Hippocampal formation (tissue), 2 donors: ENCODE measurements around the gene ASAP3.
"Not testable (repeated sequence)": the region's sequence is repeated elsewhere in the genome, so short reads cannot be mapped to it uniquely, and the experiment has no call there.

Experiments used
- DNase-seq, 2 donors: peaks; one replicate each; lab custom pipeline; 2025; lab: John Stamatoyannopoulos, UW

ASAP3 gene

DNA sequence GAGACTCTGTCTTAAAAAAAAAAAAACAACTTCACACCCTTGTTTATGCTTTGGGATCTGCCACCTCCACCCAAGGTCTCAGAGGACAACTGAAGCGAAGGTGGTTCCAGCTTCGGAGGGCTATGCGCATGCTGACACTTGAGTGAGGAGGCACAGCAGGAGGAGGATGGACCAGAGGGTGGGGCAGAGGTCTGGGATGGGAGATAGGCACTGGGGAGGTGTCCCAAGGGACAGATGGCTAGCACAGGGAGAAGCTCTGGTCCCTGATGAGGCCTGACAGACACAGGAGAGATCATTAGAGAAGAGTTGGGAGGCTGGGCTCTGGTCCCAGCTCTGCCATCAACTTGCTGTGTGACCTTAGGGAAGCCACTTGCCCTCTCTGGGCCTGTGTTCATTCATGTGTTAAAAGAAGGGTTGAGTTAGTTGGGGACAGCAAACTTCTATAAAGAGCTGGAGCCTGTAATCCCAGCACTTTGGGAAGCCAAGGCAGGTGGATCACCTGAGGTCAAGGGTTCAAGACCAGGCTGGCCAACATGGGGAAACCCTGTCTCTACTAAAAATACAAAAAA lies 30.2 kb upstream of the ASAP3 start:
- no peak for DNase-seq

DNA sequence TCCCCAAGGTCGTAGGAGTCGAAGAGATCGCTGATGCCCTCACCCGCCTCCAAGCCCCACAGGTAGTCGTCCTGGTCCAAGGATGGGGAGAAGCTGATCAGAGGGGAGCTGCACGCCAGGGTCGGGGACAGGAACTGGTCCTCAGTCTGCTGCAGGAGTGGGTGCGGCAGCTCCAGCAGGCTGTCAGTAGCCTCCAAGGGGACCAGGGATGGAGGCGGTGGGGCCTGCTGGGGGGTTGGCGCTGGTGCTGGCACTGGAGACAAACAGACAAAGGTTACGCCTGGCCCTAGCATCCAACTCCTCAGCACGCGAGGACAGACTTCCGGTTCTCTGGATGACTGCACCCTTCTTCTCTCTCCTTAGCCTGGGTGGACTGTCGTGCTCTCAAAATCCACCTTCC lies 25.9 kb upstream of the ASAP3 start:
- no peak for DNase-seq

DNA sequence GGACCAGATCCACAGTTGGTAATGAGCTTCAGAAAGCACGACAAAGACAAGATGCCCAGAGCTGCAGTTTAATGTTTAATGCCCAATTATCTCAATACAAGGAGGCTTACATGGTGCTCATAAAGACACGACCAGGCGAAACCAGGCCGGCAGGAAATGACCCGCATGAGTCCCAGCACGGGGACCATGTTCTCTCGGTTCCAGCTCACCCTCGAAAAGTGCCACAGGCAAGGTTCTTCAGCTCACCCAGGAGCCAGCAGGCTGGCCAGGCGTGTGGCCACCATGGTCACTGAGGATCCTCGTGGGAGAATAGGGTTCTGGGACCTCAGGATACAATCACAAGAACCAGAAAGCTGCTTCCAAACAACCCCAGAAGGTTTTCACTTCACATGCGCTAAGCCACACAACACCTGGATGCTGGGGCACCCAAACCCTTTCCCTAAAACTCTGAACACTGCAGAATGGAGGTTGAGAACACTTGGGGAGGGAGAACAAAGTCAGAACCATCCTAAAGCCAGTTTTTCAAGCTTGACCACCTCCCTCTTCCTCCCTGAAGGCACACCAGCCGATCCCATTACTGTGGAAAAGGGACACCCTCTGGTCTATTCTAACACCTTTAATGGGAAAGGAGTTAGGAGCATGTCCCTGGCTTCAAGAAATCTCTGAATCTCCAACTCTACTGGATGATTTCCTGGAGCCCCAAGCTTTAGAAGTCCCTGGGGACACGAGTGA lies 22.6 kb upstream of the ASAP3 start:
- DNase-seq: no peak

DNA sequence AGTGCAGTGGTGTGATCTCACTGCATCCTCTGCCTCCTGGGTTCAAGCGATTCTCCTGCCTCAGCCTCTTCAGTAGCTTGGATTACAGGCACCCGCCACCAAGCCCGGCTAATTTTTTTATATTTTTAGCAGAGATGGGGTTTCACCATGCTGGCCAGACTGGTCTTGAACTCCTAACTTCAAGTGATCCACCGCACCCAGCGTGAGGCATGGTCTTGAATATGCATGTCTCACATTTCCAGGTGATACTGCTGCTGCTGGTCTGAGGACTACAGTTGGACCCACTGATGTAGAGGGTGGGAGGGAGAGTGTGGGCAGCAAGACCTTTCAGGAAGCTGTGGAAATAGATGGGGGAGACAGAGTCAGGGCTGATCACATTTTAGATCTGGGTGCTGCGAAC lies 21.9 kb upstream of the ASAP3 start:
- DNase-seq: no peak

DNA sequence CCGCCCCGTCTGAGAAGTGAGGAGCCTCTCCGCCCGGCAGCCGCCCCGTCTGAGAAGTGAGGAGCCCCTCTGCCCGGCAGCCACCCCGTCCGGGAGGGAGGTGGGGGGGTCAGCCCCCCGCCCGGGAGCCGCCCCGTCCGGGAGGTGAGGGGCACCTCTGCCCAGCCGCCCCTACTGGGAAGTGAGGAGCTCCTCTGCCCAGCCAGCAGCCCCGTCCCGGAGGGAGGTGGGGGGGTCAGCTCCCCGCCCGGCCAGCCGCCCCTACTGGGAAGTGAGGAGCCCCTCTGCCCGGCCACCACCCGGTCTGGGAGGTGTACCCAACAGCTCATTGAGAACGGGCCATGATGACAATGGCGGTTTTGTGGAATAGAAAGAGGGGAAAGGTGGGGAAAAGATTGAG lies 20.2 kb upstream of the ASAP3 start:
- DNase-seq: not testable (repeated sequence)

DNA sequence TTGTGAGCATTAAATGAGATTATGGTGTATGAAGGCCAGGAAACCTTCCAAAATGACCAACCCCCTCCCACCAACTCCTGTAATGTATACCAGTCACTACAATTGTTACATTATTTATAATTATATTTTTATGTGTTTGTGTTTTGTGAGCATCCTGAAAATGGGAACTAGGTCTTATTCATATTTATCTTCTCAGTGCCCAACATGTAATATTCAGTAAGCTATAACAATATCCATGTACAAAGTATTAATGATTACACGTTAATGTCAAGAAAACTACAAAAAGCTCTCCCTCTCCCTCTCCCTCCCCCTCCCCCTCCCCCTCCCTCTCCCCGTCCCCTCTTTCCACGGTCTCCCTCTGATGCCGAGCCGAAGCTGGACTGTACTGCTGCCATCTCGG lies 19.0 kb upstream of the ASAP3 start:
- DNase-seq: no peak

DNA sequence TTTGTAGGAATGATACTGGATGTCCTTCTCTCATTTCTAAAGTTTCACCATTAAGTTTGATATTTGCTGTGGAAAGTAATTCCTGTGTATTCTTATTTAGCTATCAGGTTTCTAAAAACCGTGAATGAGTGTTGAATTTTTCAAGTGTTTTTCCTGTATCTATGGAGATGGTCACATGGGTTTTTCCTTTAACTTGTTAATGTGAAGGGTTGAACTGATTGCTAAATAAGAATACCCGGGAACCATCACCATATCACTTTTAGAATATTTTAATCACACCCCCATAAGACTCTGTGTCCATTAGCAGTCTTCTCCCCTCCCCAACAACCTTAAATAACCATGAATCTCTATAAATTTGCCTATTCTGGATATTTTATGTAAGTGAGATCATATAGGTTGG lies 16.5 kb upstream of the ASAP3 start:
- no peak for DNase-seq

DNA sequence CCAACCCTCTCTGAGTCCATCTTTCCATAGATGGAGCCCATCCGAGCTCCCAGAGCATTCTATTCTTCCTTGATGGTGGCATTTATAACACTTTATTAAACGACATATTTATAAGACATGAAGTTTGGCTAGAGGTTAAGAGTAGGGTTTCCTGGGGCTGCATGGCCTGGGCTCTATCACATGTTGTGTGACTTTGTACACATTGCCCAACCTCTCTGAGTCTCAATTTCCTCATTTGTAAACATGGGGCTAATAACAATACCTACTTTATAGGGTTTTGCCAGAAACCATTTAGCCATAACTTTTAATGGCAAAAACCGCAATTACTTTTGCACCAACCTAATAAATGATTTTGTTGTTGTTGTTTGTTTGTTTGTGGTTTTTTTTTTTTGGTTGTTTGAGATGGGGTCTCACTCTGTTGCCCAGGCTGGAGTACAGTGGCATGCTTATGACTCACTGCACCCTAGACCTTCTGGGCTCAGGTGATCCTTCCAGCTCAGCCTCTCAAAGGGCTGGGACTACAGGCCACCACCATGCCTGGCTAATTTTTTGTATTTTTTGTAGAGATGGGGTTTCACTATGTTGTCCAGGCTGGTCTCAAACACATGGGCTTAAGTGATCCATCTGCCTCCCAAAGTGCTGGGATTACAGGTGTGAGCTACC lies 13.9 kb upstream of the ASAP3 start:
- no peak for DNase-seq

DNA sequence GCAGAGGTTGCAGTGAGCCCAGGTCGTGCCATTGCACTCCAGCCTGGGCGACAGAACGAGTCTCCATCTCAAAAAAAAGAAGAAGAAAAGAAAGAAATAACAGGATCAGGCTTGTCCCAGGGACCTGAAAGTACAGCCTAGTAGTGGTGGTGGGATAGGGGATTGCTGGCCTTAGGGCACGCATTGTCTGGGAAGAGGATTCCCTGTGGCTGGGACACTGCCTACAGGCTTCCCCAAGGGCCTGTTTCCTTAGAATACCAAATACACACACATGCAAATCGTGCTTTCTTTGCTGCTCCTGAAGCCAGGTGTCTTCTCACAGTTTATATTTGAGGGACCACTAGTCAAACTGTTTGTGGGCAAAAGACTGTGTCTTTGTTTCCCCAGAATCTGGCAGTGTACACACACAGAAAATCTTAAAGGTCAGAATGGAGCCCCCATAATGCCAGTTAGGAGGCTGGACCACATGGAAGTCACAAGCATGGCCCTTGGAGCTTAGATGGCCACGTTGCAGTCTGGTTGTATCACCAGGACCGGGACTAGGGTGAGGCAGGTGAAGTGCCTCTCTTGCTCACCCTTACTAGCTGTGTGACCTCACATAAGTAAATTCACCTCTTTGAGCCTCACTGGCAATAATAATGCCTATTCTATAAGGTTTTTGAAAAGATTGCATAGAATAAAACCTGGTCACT lies 12.7 kb upstream of the ASAP3 start:
- no peak for DNase-seq

DNA sequence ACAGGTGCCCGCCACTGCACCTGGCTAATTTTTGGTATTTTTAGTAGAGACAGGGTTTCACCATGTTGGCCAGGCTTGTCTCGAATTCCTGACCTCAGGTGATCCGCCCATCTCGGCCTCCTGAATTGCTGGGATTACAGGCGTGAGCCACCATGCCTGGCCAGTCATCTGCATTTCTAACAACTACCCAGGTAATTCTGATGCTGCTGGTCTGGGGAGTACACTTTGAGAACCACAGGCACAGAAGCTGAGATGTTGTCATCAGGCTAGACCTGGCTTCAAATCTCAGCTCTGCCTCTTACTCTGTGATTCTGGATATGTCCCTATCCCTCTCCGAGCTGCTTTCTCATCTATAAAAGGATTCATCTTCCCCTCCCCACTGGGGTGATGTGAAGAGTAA lies 10.9 kb upstream of the ASAP3 start:
- not testable (repeated sequence) for DNase-seq

DNA sequence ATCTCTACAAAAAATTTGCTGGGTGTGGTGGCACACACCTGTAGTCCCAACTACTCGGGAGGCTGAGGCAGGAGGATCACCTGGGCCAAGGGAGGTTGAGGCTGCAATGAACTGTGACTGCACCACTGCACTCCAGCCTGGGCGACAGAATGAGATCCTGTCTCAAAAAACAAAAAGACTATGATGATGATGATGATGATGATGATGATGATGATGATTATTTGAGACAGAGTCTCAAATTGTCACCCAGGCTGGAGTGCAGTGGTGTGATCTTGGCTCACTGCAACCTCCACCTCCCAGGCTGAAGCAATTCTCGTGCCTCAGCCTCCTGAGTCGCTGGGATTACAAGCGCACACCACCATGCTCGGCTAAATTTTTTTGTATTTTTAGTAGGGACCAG lies 8.8 kb upstream of the ASAP3 start:
- DNase-seq: not testable (repeated sequence)

DNA sequence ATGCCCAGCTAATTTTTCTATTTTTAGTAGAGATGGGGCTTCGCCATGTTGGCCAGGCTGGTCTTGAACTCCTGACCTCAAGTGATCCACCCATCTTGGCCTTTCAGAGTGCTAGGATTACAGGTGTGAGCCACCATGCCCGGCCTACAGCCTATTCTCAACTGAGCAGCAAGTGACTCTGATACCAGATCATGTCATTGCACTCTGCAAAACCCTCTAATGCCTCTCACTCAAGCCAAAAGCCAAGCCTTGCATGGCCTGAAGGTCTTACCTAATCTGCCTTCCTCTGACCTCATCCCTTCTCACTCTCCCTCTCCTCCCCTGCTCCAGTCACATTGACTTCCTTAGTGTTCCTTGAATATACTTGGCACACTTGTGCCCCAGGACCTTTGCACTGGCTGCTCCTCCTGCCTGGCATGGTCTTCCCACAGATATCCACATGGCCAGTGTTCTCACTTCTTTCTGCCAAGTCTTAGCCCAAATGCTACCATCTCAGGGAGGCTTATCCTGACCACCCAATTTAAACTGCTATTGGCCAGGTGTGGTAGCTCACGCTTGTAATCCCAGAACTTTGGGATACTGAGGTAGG lies 8.2 kb upstream of the ASAP3 start:
- no peak for DNase-seq

DNA sequence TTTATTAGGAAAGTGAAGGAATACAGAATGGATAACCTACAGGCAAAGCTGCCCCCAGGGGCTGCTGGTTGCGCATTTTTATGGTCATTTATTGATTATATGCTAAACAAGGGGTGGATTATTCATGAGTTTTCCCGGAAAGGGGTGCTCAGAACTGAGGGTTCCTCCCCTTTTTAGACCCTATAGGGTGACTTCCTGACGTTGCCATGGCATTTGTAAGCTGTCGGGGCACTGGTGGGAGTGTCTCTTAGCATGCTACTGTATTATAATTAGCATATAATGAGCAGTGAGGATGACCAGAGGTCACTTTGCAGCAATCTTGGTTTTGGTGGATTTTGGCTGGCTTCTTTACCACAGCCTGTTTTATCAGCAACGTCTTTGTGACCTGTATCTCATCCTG lies 5.9 kb upstream of the ASAP3 start:
- no peak for DNase-seq

DNA sequence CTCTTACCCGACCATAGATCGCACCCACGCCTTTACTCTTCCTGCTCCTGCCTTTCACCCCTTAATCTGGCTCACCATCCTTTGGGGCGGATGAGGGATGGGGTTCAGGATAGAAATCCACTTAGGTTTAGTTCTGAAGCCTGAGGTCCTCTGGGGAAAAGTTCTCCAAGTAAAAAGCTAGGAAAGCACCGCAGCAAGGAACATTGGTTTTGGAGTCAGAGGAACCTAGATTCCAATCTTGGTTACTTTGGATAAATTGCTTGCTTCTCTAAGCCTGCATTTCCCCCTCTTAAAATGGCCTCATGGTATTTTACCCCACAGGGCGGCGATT lies 988 bp upstream of the ASAP3 start:
- DNase-seq: no peak

DNA sequence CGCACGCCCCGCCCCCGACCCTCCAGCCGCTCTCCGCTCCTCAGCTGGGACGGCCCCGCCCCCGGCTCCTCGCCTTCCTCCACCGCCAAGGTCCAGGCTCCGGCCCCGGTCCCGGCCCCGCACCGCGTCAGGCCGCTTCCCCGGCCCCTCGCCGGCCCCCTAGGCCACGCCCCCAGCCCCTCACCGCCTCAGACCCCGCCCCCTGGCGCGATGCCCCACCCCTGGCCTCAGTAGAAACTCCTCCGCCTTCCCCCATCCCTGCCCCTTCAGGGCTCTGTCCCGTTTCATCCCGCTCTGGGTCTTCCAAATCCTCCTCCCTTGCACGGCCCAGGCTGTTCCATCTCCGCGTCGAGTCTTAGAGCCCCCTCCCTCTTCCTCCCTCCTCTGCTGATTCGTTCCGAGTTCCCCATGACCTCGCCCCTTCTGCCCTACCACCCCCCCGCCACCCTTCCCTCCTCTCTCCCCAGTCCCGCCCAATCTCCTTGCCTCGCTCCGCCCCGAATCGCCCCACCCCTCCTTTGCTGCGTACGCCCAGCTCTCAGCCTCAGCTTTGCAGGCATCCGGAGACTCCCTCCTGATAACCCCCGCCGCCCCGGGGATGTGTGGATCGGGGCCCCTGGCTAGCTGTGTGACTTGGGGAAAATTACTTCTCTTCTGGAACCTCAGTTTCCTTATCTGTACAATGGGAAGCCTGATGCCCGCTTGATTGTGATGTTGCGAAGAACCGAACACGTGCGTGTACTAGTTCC lies 448 bp upstream of the ASAP3 start:
- DNase-seq: peak; percentile 63 to 85

DNA sequence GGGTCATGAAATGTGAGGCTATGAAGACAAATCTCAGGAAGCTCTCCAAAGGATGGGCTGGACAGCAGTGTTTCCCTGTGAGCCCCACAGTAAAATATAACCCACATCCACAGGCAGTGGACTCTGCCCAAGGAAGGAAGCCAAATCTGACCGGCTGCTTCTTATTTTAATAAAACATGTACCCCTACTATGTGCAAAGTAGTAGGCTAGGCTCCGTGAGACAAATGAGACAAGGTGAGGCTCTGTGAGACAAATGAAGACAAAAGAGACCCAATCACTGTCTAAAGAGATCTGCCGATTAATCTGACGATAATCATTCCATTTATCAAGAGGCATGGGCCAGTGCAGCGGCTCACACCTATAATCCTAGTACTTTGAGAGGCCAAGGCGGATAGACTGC lies 2.1 kb downstream of the ASAP3 start:
- no peak for DNase-seq

DNA sequence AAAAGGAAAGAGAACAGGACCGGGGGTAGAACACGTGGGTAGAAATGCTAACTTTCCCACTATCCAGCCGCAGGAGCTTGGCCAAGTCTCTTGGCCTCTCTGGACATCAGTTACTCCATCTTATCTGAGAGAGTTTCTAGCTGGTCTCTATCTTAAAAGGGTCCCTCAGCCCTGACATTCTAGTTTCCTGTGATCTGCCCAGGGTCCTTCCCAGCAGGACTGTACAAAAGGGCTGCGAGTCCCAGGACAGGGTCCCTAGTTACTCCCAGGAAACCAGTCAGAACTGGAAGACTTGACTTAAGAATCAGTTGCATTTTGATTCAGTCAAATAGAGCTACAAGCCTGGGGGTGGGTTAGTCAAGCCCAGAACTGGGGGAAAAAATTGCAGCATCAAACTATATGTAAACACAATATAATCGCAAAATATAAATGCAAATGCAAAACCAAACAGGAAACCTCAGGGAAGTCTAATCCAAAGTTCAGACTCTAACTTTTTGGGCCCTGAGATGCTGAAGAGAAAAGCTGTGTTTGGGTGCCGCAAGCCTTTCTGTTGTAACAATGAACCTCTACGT lies 2.9 kb downstream of the ASAP3 start:
- DNase-seq: no peak

DNA sequence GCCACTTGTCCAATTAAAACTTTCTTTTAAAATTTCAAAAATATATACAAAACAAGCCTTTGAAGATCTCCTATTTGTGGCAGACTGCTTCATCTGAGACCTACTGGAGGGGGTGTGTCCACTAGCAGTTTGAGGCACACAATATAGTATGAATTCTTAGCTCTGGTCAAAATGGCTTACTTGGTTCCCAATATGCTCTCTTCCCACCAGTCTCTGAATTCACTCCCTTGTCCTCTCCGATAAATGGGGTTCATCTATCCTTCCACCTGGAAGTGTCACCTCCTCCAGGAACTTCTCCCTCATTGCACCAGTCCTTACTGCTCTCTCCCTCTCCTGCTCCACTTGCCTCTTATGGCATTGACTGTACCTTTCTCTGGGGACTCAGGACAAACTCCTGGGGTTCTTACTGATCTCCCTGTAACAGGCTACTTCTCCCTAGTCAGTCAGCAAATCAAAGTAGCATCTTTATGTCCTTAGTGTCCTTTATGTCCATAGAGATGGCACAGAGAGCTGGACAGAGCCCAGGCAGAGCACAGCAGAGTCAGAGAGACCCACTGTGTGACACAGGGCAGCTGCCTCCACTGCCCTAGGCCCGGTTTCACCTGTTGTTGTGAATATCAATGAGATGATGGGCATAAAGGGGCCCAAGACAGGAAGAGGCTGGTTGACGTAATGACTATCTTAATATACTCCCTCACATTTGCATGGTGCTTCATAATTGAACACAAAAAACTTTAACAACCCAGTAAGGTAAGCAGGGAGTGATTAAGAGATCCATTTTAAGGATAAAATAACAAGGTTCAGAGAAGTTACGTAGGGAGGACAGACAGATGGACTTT lies 3.6 kb downstream of the ASAP3 start:
- DNase-seq: no peak

DNA sequence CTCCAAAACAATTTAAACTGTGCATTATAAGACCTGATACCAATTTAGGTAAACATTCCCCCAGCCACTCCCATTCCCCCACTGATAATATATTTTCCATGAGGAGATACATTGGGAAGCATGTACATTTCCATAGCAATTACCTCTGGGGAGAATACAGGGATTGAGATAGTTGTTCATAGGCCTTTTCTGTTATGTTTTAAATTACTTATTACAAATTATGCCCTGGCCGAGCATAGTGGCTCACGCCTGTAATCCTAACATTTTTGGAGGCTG lies 4.4 kb downstream of the ASAP3 start:
- no peak for DNase-seq

DNA sequence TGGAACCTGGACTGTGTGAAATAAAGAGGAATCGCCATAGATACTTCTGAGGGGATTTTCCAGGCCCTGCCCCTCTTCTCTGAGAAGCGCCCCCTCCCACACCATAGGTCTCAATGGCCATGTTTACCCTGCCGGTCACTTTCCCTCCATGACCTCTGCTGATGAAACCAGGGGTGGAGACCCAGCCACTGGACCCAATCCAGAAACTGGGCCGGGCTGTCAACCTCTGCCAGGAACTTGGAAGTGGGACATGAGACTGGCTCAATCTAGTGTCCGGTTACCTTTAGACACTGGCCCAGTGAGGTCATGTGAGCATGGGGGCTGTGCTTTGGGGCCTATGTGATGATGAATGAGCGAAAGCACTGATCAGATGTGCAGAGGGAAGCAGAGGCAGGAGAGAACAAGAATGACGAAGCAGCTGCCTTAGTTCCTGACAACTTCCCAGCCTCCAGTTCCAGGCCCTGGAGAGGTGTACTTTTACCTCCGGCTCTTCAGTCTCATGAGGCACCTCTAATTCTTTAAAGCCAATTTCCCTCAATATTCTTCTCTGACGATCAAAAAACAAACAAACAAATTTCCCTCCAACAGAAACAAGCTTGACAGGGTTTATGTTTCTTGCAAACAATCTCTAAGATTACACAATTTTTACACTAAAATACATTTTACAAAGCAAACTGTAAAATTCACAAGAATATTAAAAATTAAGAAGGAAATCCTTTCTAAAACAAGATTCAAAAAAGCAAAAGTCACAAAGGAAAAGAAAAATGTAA lies 4.9 kb downstream of the ASAP3 start:
- DNase-seq: no peak
